Mammary epithelial cell (primary cell): ENCODE data around the gene VEZF1.

ENCODE experiments used
- CTCF ChIP-seq, 2 donors: IDR thresholded peaks in 1 of 2; conservative IDR thresholded peaks in 1 of 2; 2 replicates each; pipeline ENCODE4 v1.5.1; 2011 to 2012; ENCODE audit warnings: inconsistent platforms in 2 of 2, low read length in 2 of 2, mild to moderate bottlenecking in 2 of 2, control low read depth in 1 of 2, low read depth in 1 of 2; ENCODE audit not compliant: insufficient read depth in 1 of 2; ENCODE audit errors: extremely low read depth in 1 of 2
- EZH2 ChIP-seq: IDR thresholded peaks from 2 replicates; pipeline ENCODE4 v1.6.1; 2012; ENCODE audit warnings: low read length, inconsistent platforms, borderline replicate concordance

GRCh38 chr17:57926723-57927047 is 61.4 kb downstream of the VEZF1 start:
- TF ChIP-seq EZH2: no peak
- TF ChIP-seq CTCF (conservative IDR thresholded peaks at IDR 0.05 in 1 of 2, IDR thresholded peaks at IDR 0.05 in 1 of 2; ENCODE audit: extremely low read depth in 1 of 2, insufficient read depth in 1 of 2, low read depth in 1 of 2, low read length in 2 of 2): no peak
